A549 (cell line): ENCODE measurements around the gene OBSL1.

ENCODE experiments used
- CTCF ChIP-seq: fragments of >200 bp; sonication (Bioruptor Twin); formaldehyde crosslinking; IDR thresholded peaks from 3 replicates; pipeline ENCODE4 v1.5.1; 2016
- RAD21 ChIP-seq, 2 experiments: fragments of >200 bp in 1 of 2; sonication (Bioruptor Twin) in 1 of 2; formaldehyde crosslinking in 1 of 2; IDR thresholded peaks in 1 of 2; conservative IDR thresholded peaks in 1 of 2; 2 replicates in 1 of 2; 3 replicates in 1 of 2; pipeline ENCODE4 v1.6.1; 2012 to 2018; ENCODE audit warnings: inconsistent platforms in 1 of 2

- TF ChIP-seq CTCF (no peak), RAD21 (conservative IDR thresholded peaks at IDR 0.05 in 1 of 2, IDR thresholded peaks at IDR 0.05 in 1 of 2) (no peak)
Measured at GRCh38 chr2:219501849-219502248, 69.5 kb downstream of the OBSL1 start.
